HG03097 (cell line): ENCODE measurements around the gene ANTXR1.

Experiments used
- ATAC-seq: cut with Tn5 transposase; IDR thresholded peaks from one replicate; pipeline ENCODE4 v1.9.1; 2021; ENCODE audit not compliant: unreplicated experiment, low FRiP score

Gene ANTXR1

DNA sequence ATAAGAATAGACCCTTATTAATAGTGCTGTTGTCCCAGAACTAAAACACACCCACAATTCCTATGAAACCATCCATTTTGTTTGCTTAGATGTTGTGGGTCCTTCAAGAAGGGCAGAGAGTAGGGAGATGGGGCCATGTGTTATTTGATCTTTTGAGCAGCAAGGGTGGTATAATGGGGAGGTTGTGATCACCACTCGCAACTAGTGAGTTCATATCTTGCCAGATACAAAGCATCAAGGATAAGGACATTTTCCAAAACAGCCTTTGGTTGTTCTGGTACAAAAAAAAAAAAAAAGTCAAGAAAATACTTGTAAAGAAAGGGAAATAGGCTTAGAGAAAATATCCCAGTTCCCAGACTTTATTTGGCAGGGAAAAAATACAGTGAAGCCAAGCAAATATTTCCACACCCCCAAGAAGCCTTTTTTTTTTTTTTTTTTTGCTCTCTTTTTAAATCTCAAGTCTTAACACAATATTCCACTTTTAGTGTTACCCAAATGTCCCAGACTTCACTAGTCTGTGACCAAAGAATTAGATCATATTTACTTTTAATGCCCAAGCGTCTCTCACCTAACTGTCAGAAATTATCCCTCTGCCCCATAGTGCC, 54.1 kb downstream of the ANTXR1 start:
- no peak for ATAC-seq

DNA sequence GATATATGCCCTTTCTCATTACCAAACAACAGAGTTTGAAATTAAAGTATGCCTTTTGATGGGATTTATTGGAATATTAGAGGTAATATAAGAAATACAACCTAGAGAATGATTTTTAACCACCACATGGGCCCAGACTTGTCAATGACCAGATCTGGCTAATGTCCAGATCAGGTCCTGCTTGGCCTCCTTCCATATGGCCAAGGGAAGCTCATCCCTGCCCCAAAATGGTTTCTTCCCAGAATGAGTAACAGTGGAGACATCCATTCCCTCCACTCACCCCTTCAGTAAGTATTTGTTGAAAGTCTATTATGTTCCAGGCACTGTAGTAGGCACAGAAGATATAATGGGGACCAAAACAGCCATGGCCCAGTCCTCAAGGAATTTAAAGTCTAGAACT, 54.9 kb downstream of the ANTXR1 start:
- no peak for ATAC-seq

DNA sequence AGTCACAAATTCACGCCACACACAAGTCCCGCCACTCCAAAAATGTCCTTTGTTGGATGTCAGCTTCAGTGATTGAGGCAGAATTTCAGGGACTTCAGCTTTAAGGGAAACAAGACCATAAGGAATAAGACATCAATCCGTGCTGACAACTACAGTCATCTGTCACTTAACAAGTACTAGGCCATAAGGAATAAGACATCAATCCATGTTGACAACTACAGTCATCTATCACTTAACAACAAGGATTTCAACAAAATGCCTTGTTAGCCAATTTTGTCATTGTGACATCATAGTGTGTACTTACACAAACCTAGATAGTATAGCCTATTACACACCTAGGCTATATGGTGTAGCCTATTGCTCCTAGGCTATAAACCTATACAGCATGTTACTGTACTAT, 58.0 kb downstream of the ANTXR1 start:
- no peak for ATAC-seq

DNA sequence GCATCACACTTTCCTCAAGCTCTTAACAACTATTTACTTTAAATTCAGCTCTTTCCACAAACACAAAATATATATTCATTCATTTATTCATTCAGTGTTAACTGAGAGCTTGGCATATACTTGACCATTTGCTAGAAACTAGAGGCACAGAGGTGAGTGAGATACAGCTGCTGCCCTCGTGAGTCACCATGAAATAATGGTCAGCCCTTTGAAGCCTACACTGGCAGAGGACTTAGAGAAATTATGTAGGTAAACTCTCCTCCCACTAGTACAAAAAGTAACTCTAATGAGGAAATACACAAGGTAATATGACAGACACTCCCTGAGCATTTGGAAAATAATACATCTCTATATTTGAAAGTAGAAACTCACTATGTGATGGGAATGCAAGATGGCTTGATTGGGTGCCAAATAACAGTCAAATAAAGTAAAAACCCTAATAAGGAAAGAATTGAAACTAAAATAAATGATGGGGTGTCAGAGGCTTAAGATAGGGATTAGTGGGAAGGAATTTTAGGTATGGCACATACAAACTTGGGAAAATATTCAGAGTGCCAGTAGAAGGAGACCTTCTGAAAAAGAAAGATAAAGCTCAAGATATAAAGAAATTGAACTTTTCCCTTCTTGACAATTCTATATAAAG, 61.1 kb downstream of the ANTXR1 start:
- ATAC-seq, result no peak

DNA sequence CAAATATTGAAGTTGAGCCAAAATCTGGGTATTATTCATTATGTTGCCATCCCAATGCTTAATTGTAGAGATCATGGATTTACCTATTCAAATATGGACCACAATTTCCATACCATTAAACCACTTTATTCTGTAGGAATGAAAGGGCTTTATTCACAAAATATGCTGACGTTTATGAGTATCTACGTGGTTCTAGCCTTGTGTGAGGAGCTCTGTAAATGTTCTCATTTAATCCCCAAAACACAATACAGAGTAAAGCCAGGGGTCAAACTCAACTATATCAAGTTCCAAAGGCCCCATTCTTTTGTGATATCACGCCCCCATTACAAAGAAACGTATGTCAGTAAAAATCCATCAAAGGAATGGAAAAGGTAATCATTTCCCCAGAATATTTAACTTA, 61.9 kb downstream of the ANTXR1 start:
- ATAC-seq, result no peak

DNA sequence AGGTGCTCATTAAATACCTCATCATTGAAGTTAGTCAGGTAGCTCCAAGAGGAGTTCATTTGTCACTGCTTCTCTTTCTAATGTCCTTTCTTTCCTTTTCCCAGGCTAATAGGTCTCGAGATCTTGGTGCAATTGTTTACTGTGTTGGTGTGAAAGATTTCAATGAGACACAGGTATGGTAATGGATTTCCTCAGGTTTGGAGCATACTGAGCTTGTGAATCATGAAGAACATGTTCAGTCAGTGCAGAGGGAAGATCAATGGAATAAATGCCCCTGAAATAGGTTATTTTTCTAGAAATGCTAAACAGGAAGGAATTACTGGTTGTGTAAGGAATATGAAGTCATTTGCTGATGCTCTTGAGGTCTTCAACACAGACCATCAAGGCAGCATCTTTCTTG, 62.5 kb downstream of the ANTXR1 start:
- no peak for ATAC-seq

DNA sequence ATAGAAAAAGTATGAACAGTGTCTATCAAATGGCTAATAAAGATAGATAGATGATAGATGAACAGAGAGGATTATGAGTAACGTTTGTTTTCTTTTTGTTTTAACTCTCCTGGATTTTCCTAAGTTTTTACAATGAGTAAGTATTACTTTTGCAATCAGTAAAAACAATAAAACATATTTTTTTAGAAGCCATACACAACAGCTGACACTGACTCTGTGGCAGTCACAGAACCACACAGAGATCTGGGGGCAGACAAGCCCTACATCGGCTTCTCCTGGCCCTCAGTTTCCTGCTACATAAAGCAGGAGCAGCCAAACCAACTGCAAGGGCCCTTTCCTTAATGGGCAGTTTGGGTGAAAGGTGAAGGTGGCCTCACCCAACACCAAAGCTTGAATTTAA, 63.6 kb downstream of the ANTXR1 start:
- ATAC-seq, result no peak

DNA sequence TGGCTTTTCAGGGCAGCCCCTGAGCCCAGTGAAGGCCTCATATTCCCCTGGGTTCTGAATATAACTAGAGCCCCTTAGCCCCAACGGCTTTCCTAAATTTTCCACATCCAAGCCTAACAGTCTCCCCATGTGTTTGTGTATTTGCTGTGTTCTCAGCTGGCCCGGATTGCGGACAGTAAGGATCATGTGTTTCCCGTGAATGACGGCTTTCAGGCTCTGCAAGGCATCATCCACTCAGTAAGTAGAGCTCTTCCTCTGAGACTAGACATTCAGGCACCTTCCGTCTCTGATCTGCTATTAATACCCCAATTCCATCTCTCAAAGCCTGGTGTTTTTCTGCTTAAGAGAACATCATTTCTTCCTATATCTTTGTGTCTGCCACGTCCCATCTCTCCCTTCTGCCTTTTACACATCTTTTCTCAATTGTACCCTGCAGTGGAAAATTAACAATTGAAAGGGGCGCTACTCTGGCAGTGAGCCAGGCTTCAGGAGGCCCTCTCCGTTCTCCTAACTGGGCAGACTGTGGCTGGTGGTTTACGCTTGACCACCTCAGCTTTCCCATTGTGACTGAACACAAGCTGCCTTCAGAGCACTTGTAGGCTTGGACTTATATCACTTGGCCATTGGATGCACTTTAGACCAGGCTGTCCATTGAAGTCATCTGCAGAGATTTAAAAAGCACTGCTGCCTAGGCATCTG, 64.4 kb downstream of the ANTXR1 start:
- ATAC-seq, result no peak

DNA sequence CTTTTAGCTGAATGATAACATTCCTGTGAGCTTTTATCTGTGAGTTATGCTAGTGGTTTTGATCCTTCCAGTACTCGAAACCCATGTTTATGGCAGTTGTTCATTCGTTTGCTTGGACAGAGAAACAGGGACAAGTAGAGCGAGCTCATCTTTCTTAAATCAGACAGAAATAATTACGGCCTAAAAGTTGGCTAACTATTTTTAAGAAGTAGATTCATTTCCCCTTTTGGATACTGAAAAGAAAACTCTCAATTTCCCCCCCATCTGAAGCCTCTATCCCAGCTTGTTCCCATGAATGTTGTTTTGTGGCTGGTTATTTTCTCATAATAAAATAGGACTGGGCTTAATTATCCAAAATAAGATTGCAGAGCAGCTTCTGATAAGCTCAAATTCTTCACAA, 67.1 kb downstream of the ANTXR1 start:
- no peak for ATAC-seq

DNA sequence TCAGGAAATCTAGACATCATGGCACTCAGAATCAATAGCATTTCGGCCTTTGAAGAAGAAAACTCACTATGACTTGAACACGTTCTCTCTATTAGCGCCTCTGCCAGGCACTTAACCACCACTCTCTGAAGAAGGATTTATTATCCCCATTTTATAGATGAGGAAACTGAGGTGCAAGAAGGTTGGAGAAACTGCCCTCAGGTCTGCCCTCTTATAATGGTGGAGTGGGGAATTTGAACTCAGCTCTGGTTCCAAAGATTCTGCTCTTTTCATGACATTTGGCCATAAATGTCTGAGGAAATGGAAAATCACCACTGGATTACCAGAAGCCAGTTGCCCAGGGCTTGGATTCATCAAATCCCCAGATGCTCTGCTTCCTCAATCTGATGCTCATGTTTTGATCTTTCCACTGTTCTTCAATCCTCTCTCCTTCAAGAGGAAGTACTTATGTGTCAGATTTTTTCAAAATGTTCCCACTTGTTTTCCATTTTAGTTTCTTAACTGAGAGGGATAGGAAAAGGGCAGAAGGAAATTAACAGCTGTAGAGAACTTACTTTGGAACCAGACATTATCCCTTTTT, 68.1 kb downstream of the ANTXR1 start:
- no peak for ATAC-seq

DNA sequence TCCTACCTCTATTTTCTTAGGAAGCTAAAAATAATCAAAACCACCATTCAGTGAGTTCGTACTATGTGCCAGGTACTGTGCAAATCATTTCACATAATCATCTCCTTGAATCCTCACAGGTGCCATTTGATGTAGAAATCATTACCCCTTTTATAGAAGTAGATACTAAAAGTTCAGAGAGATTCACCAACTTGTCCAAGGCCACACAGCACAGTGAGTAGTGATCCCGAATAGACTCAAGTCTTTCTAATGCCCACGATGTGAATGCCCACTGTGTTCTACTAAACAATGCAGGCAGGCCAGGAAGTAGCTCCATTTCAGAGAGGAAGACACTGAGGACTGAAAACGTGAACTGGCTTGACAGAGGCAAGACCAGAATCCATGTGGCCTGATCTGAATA, 68.8 kb downstream of the ANTXR1 start:
- no peak for ATAC-seq

DNA sequence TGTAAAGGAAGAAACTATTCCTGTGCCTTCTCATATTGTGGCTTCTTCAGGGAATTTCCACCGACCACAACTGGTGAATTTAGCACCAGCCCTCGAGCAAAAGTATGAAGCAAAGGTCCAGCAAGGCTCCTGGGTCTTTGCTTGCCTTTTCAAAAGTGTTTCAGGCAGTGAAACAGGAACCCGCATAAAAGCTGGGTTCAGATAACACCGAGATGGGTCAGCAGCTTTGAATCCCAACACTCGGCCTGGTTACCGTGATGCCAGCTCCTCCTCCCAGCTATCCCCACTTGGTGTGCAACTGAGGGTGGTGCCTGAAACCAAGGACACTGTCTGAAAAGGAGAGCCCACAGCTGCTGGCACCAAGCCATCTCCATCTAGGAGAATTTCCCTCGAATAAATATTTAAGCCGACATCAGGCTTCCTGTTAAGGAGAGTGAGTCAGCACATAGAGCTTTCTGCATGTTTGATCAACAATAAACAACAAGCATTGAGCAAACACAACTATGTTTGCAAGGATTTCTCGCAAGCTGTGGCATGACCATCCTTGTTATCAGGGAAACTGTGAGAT, 69.5 kb downstream of the ANTXR1 start:
- ATAC-seq, result no peak

DNA sequence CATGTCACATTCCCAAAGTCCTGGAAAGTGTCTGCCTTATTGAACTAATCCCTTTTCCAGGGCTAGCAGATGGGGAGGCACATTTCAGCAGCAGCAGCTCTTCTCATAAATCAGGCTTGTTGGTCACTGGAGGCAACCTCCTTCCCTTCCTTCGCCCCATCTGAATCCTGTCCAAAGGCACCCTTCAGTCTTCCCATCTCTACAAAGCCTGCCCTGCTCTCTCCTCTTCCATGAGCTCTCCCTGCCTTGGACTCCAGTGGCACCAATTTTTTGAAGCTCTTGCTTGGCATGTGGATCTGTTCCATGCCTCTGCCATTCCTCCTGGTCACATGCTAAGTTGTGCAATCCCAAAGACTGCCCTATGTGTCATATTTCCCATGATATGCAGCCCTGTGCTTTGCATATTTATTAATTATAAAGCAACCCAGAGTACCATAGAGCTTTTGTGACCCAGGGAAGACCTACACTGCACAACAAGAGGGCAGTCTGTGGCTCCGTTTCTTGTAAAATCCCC, 70.3 kb downstream of the ANTXR1 start:
- no peak for ATAC-seq

DNA sequence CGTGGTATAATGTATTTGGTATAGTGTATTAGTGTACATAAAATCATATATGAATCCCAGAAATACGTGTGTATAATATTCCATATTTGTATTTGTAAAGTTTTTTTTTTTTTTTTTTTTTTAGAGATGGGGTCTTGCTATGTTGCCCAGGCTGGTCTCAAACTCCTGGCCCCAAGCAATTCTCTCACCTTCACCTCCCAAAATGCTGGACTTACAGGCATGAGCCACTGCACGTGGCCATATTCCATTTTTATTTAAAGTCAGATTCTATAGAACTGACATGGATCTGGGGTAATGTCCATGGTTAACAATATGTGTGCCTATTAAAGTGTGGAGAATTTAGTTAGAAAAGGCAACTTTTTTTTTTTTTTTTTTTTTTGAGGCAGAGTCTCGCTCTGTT, 71.5 kb downstream of the ANTXR1 start:
- no peak for ATAC-seq

DNA sequence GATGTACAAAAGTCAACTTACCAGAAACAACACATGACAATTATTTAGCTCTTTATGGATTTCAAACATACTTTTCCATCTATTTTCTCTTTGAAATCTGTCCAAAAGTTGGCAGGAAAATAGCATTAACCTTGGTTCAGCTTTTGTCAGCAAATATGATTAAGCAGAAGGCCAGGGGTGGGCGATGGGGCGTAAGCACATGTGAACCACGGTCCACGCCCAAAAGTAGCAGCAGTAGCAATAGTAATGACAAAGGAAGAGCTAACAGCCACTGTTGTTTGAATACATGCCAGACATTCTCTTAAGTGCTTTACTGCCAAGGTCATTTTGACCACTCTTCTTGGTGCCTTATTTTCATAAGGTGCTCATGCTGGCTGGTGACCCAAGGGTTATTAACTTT, 73.5 kb downstream of the ANTXR1 start:
- ATAC-seq, result no peak

DNA sequence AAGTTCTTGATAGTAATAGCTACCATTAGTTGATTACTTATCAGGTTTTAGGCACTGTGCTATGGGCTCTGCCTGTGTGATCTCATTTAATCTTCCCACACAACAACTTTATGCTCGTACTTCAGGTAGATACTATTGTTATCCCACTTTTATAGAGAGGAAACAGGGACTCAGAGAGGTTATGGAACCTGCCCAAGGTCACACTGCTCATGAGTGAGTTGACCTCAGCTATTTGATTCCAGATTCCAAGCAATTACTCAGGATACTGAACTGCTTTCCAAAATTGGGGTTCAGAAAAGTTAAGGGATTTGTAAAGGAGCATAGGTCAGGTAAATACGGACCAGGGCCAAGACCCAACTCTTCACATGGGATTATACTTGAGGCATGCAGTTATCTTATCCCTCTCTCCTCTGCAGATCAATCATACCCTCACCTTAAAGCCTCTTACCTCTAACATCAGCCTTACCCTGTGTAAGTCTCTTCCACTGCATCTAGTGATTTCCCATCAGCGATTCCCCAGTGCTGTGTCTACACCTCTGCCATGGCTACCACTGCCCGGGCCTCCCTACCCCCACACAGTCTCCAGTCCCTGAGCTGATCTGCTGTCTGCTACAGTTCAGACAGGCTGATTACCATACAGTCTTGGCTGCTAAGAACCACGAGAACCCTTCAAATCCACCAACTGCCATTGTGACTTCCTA, 74.4 kb downstream of the ANTXR1 start:
- no peak for ATAC-seq

DNA sequence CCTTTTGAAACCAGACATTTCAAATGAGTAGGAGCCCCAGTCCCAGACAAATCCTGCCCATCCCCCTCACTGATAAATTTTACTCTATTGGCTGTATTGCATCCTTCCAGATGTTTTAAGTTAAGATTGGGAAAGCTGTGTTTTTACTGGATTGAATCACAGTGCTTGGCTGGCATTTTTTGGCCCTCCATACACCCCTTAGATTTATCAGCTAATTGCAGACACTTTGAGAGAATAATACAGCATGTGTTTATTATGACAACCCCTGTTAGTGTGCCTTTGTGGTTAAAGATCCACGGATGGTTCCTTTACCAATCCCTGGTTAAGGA, 74.9 kb downstream of the ANTXR1 start:
- ATAC-seq, result no peak

DNA sequence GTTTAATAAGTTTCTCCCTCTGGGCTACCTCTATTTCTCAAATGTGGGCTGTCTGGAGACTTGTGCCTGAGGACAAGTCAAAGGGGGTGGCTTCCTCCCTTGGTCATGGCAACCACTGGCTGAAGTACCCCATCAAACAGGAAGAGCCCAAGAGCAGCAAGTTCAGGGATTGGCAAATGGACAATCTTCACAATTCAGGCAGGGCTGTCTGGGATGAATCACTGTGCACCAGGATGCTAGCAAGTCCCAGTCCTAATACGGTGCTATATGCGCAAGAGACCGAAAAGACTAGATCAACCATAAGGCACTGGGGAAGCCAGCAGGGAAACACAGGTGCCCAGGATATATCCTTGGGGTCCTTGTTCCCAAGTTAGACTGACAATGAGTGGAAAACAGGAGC, 75.5 kb downstream of the ANTXR1 start:
- ATAC-seq, result no peak

DNA sequence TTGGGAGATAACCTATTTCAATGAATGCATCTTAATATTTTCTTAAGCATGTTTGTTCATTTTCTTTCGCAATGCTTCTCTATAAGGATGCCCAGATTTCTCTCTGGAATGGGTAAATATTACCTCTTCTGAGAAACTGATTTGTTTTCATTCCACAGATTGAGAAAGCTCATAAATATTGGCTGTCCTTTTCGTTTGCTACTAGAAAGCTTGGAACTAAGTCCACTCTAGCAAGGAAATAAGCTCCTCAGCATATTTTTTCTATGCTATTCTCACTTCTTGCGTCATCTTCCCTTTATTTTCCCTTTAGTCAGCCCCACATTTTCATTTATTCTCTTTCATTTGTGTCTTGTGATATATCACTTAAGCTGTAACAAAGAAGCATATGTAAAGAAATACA, 76.3 kb downstream of the ANTXR1 start:
- no peak for ATAC-seq

DNA sequence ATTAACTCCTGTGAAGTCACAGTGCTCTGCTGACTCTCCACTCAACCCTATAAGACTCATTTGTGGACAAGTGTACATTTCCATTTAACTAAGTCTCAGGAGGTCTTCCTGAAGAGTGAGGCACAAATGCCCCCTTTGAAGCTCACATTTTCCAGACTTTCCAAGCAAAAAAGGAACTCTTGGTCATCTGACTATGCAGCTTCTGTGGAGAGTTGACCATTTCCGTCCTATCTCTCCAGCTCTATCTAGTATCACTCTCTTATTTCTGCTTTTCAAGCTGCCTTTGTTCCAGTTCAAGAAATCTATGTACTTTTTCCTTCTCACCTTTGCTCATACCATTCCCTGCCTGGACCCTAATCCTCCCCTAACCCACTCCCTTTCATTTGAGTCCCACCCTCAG, 77.0 kb downstream of the ANTXR1 start:
- no peak for ATAC-seq

DNA sequence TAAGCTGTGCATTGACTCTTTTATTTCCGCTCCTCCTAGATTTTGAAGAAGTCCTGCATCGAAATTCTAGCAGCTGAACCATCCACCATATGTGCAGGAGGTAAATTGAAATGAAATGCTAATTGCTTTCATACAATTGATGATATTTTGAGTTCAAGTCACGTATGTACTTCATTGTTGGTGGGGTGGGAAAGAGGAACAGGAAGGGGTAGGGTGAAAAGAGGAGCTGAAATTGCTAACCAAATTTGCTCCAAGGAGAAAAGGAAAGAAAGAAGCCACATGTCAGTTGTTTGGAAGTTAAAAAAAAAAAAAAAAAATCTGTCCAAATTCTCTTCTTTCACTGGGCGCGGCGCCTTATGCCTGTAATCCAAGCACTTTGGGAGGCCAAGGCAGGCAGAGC, 77.8 kb downstream of the ANTXR1 start:
- ATAC-seq, result no peak
